22Rv1 (cell line): ENCODE results near the gene QSOX2.

Source experiments
- CTCF ChIP-seq: fragments of 450-650 bp; IDR thresholded peaks from 2 replicates; pipeline ENCODE4 v1.5.1; 2017; ENCODE audit warnings: mild to moderate bottlenecking
- ZFX ChIP-seq: fragments of 450-650 bp; IDR thresholded peaks from 2 replicates; pipeline ENCODE4 v1.6.1; 2017; ENCODE audit warnings: antibody characterized with exemption, borderline replicate concordance

DNA sequence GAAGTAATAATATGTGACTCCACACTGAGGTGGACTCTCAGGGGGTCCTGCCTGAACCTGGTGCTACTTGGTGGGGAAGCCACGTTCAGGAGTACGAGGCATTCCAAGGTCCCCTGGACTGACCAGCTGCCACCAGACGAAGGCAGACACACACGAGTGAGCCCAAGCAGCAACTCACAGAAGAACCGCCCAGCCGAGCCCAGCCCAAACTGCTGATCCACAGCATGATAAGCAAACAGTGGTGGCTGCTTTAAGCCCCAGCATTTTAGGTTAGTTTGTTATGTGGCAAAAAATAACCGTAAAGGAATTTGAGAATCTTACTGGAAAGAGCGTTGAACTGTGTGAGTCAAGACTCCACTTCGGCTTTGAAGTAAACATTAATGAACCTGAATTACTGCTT lies 31.9 kb downstream of the QSOX2 start:
- TF ChIP-seq CTCF: no peak
- TF ChIP-seq ZFX: no peak
